ENCODE results near the gene DUSP7. TPM values are rescaled to one million over a fixed set of nuclear protein-coding genes. Genes with fewer than 3 reads are reported as not detected.
A peak's percentile ranks its signal among the peaks of the same experiment; 100 is the strongest.

DUSP7 gene
- polyA plus RNA-seq, 1 experiment: 17.8 TPM

DNA sequence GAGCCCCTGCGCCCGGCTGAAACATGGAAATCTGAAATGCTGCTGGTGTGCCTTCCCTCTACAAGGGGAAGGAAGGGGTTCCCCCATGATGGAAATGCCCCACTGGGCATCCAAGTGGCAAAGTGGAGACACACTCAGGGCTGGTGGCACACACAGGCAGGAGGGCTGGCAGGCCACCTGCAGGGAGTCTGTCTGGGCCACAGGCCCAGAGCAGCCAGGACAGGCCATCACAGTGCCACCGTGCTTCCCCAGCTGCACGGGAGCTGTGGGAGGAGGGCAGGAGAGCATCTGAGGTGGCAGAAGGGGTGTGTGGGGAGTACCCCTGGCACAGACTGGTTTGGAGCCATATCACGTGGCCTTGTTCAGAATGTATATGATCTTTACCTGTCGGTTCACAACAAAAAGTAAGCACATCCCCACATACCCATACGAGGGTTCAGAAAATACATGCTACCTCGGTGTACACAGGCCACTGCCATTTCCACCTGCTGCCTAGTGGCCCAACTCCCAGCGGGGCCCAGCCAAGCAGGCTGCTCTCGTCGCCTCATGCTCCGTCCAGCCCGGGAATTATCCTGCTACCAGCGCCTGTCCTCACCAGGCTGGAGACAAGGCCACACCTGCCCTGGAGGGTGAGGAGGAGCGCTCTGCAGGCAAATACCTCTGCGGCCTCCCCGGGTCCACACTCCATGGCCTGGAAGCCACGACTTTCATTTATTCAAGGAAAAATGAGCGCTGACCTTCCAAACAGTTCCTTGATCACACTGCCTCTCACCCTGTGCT, 22.6 kb upstream of the DUSP7 start:
- ChIA-PET POLR2A (no interaction called here), CTCF (no interaction called here)
- H3K9me3 ChIP-seq (ENCODE audit: control insufficient read depth, insufficient read depth, low read length): no peaks in the 10 kb centered on the region
- H3K27ac ChIP-seq (ENCODE audit: low read depth, low read length): no peak overlapping the region
- no peak for DNase-seq (ENCODE audit: low read depth, low spot score)
- no peaks in the 10 kb centered on the region for H3K27me3 ChIP-seq (ENCODE audit: control insufficient read depth, insufficient read depth, low read length)
- H3K4me3 ChIP-seq (ENCODE audit: low read depth, low read length): no peak overlapping the region
- TF ChIP-seq CTCF (IDR thresholded peaks at IDR 0.05; ENCODE audit: low read depth, low read length): no peak

GRCh38 chr3:52077925-52078324, 21.6 kb upstream of the DUSP7 start:
- H3K27me3 ChIP-seq (ENCODE audit: control insufficient read depth, insufficient read depth, low read length): no peaks in the 10 kb centered on the region
- H3K9me3 ChIP-seq (ENCODE audit: control insufficient read depth, insufficient read depth, low read length): no peaks in the 10 kb centered on the region
- no peak overlapping the region for H3K4me3 ChIP-seq (ENCODE audit: low read depth, low read length)
- no peak for TF ChIP-seq CTCF (IDR thresholded peaks at IDR 0.05; ENCODE audit: low read depth, low read length)
- POLR2A ChIA-PET: no interaction called here
- CTCF ChIA-PET: no interaction called here
- DNase-seq (ENCODE audit: low read depth, low spot score): no peak
- H3K27ac ChIP-seq (ENCODE audit: low read depth, low read length): no peak overlapping the region

GRCh38 chr3:52076896-52077780, 20.8 kb upstream of the DUSP7 start:
- ChIA-PET CTCF (no interaction called here), POLR2A (no interaction called here)
- peak; percentile 23 for TF ChIP-seq CTCF (IDR thresholded peaks at IDR 0.05; ENCODE audit: low read depth, low read length)
- Histone ChIP-seq H3K27me3 (ENCODE audit: control insufficient read depth, insufficient read depth, low read length) (no peaks in the 10 kb centered on the region), H3K9me3 (ENCODE audit: control insufficient read depth, insufficient read depth, low read length) (no peaks in the 10 kb centered on the region), H3K4me3 (ENCODE audit: low read depth, low read length) (no peak overlapping the region), H3K27ac (ENCODE audit: low read depth, low read length) (no peak overlapping the region)
- no peak for DNase-seq (ENCODE audit: low read depth, low spot score)

DNA sequence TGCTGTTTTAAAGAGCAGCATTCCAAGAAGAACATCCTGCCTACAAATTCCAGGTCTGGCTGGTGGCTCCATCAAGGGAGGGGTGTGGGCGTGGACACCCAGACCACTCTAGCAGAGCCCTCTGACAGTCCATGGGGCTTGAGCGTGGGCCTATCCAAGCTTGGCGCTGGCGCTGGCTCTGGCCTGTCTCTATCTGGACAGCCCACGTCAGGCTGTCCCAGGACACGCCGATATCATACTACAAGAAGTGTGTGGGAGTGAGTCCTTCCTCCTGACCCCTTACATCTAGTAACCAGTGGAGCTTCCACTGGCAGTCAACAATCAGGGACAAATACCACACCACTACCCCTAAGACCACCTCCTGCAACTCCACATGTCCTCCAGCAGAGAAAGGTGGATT, 17.1 kb upstream of the DUSP7 start:
- Histone ChIP-seq H3K9me3 (ENCODE audit: control insufficient read depth, insufficient read depth, low read length) (no peaks in the 10 kb centered on the region), H3K4me3 (ENCODE audit: low read depth, low read length) (no peak overlapping the region), H3K27me3 (ENCODE audit: control insufficient read depth, insufficient read depth, low read length) (no peaks in the 10 kb centered on the region), H3K27ac (ENCODE audit: low read depth, low read length) (no peak overlapping the region)
- TF ChIP-seq CTCF (IDR thresholded peaks at IDR 0.05; ENCODE audit: low read depth, low read length): no peak
- ChIA-PET POLR2A (no interaction called here), CTCF (no interaction called here)
- no peak for DNase-seq (ENCODE audit: low read depth, low spot score)

DNA sequence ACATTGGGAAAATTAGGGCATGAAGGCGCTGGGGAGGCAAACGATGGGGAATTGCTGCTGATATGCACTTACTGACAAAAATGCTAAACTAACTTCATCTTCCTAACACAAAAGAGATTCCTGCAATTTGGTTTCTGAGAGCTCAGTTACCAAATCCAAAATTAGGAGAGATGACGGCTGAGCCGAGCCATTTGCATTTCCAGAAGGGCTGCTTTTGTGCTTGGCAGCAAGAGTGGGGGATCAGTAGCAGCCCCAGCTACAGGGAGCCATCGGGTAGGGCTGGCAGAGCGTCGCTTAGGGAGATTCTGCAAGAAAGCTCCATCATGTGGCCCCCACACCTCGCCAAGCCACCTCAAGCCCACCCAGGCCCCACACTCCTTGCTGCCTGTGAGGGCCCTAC, 16.1 kb upstream of the DUSP7 start:
- Histone ChIP-seq H3K4me3 (ENCODE audit: low read depth, low read length) (no peak overlapping the region), H3K27ac (ENCODE audit: low read depth, low read length) (no peak overlapping the region), H3K9me3 (ENCODE audit: control insufficient read depth, insufficient read depth, low read length) (no peaks in the 10 kb centered on the region), H3K27me3 (ENCODE audit: control insufficient read depth, insufficient read depth, low read length) (no peaks in the 10 kb centered on the region)
- ChIA-PET CTCF (no interaction called here), POLR2A (no interaction called here)
- TF ChIP-seq CTCF (IDR thresholded peaks at IDR 0.05; ENCODE audit: low read depth, low read length): no peak
- no peak for DNase-seq (ENCODE audit: low read depth, low spot score)

Measured in AG04450 (cell line).